ENCODE measurements around the gene ZNF428.

- TF ChIP-seq, protein P1, sequence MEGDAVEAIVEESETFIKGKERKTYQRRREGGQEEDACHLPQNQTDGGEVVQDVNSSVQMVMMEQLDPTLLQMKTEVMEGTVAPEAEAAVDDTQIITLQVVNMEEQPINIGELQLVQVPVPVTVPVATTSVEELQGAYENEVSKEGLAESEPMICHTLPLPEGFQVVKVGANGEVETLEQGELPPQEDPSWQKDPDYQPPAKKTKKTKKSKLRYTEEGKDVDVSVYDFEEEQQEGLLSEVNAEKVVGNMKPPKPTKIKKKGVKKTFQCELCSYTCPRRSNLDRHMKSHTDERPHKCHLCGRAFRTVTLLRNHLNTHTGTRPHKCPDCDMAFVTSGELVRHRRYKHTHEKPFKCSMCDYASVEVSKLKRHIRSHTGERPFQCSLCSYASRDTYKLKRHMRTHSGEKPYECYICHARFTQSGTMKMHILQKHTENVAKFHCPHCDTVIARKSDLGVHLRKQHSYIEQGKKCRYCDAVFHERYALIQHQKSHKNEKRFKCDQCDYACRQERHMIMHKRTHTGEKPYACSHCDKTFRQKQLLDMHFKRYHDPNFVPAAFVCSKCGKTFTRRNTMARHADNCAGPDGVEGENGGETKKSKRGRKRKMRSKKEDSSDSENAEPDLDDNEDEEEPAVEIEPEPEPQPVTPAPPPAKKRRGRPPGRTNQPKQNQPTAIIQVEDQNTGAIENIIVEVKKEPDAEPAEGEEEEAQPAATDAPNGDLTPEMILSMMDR (IDR thresholded peaks at IDR 0.05): no peak
- TF ChIP-seq EP300 (IDR thresholded peaks at IDR 0.05): no peak
Measured at GRCh38 chr19:43584484-43584883, 34.9 kb downstream of the ZNF428 start.

Measured in gastroesophageal sphincter (tissue), 3 donors.